ENCODE results near the gene SLC30A10.

DNA sequence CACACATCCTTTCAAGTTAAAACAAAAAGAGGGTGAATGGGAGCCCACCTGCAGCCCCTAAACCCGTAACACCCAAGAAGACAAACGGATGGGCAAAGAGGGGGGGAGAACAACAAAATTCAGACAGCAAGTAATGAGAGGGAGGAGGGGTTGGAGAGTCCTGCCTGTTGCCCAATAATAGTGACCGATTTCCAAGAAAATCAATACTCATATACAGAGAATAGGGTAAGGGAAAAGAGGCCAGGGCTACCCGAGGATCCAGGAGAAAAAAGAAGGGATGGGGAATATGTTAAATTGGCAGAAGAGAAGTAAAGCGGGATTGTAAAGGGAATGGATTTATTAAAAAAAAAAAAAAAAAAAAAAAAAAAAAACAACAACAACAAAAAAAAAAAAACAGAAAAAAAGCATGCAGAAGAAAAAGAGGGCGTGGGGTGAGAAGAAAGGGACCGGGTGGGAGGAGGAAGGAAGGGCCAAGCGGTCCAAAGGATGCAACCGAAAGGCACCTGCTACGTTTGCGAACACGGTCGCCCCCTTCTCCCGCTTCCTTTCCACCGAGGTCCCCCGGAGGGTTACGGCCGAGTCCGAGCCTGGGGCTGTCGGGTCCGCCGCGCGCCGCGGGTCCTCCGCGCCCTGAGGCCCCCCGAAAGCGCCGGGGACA, 930 bp downstream of the SLC30A10 start:
- no peak for TF ChIP-seq POLR2A (IDR thresholded peaks at IDR 0.05; ENCODE audit: low read length)
- no peak for TF ChIP-seq HMGXB4 (CRISPR knock-in tag; IDR thresholded peaks at IDR 0.05; ENCODE audit: borderline replicate concordance)
- no peak for TF ChIP-seq POLR2AphosphoS2 (conservative IDR thresholded peaks at IDR 0.05; ENCODE audit: low read length)
- TF ChIP-seq MYC (IDR thresholded peaks at IDR 0.05; ENCODE audit: borderline replicate concordance, low read length) = no peak
- TF ChIP-seq EP300 (IDR thresholded peaks at IDR 0.05) = no peak
- TF ChIP-seq CTCF (IDR thresholded peaks at IDR 0.05) = no peak
- no peak for TF ChIP-seq CHD4 (IDR thresholded peaks at IDR 0.05; ENCODE audit: borderline replicate concordance)
- no peak for TF ChIP-seq REST (IDR thresholded peaks at IDR 0.05)
- TF ChIP-seq CEBPB (IDR thresholded peaks at IDR 0.05) = no peak
- TF ChIP-seq, protein P1, sequence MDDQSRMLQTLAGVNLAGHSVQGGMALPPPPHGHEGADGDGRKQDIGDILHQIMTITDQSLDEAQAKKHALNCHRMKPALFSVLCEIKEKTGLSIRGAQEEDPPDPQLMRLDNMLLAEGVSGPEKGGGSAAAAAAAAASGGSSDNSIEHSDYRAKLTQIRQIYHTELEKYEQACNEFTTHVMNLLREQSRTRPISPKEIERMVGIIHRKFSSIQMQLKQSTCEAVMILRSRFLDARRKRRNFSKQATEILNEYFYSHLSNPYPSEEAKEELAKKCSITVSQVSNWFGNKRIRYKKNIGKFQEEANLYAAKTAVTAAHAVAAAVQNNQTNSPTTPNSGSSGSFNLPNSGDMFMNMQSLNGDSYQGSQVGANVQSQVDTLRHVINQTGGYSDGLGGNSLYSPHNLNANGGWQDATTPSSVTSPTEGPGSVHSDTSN (IDR thresholded peaks at IDR 0.05) = no peak
- TF ChIP-seq NR3C1 (IDR thresholded peaks at IDR 0.05) = no peak
- TF ChIP-seq, protein P2, sequence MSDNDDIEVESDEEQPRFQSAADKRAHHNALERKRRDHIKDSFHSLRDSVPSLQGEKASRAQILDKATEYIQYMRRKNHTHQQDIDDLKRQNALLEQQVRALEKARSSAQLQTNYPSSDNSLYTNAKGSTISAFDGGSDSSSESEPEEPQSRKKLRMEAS (IDR thresholded peaks at IDR 0.05) = no peak
- TF ChIP-seq ESRRA (IDR thresholded peaks at IDR 0.05; ENCODE audit: borderline replicate concordance, low read length) = no peak

Measured in A549 (cell line).